GM18951 (cell line): Measurements from ENCODE around the gene CALML5.

ENCODE experiments used
- POLR2A ChIP-seq: IDR thresholded peaks from 4 replicates; pipeline ENCODE4 v1.6.1; 2011; ENCODE audit warnings: mild to moderate bottlenecking; ENCODE audit not compliant: insufficient read length, insufficient read depth; ENCODE audit errors: extremely low read depth
- in situ Hi-C: fragments of 300-500 bp; cut with MboI; formaldehyde crosslinking; loops from one replicate; pipeline ENCODE4 v1.12.0; 2022; ENCODE audit warnings: low sequenced_read_pairs, mixed read lengths, inconsistent platforms; ENCODE audit not compliant: unreplicated experiment

The CALML5 gene

GRCh38 chr10:5538446-5538845 is 39.1 kb upstream of the CALML5 start:
- no peak for TF ChIP-seq POLR2A
- in situ Hi-C loops: no loop called here

- TF ChIP-seq POLR2A: no peak
- in situ Hi-C loops: no loop called here
These were observed 38.3 kb upstream of the CALML5 start for GRCh38 chr10:5537684-5538083.

- TF ChIP-seq POLR2A: no peak
- in situ Hi-C loops: no loop called here
These were observed 37.2 kb upstream of the CALML5 start for GRCh38 chr10:5536486-5537081.

- TF ChIP-seq POLR2A: no peak
- in situ Hi-C loops: no loop called here
These were observed 35.8 kb upstream of the CALML5 start for GRCh38 chr10:5534880-5535856.

- in situ Hi-C loops: no loop called here
- TF ChIP-seq POLR2A: no peak
These were observed 34.9 kb upstream of the CALML5 start for GRCh38 chr10:5534051-5534821.

- TF ChIP-seq POLR2A: no peak
- in situ Hi-C loops: no loop called here
These were observed 33.8 kb upstream of the CALML5 start for GRCh38 chr10:5533098-5533731.

GRCh38 chr10:5532618-5533097 is 33.3 kb upstream of the CALML5 start:
- TF ChIP-seq POLR2A: no peak
- in situ Hi-C loops: no loop called here

- no peak for TF ChIP-seq POLR2A
- in situ Hi-C loops: no loop called here
These were observed 32.9 kb upstream of the CALML5 start for GRCh38 chr10:5532307-5532605.

GRCh38 chr10:5531558-5532306 is 32.4 kb upstream of the CALML5 start:
- in situ Hi-C loops: no loop called here
- TF ChIP-seq POLR2A: no peak

- TF ChIP-seq POLR2A: no peak
These were observed 31.6 kb upstream of the CALML5 start for GRCh38 chr10:5530846-5531557.

GRCh38 chr10:5530412-5530806 is 31.0 kb upstream of the CALML5 start:
- TF ChIP-seq POLR2A: no peak
- in situ Hi-C loops: no loop called here

More at GRCh38 chr10:5530846-5531557, 31.6 kb upstream of the CALML5 start:
- in situ Hi-C loops: no loop called here
